OCI-LY7 (cell line): ENCODE results near the gene MAPK6. TPM values are rescaled to one million over a fixed set of nuclear protein-coding genes. Genes with fewer than 3 reads are reported as not detected.

Experiments
- Bru-seq: library from RNA; stranded (reverse); fragments of 400-500 nt; gene quantifications from one replicate; lab custom pipeline; 2021; lab: Mats Ljungman, UMichigan
- BruChase-seq, 2 experiments: library from RNA; stranded (reverse); fragments of 400-500 nt; gene quantifications; one replicate each; lab custom pipeline; 2021; lab: Mats Ljungman, UMichigan
- BruUV-seq: library from RNA; stranded (reverse); fragments of 400-500 nt; replicated peaks from 2 replicates; lab custom pipeline; 2021; lab: Mats Ljungman, UMichigan
- CTCF ChIA-PET: fragments of 300-600 bp; sonication (Branson Sonifier 250); formaldehyde crosslinking; loops from one replicate; lab custom pipeline; 2022; ENCODE audit warnings: antibody characterized with exemption; ENCODE audit not compliant: unreplicated experiment; lab: Charles Lee
- POLR2A ChIA-PET: fragments of 300-600 bp; sonication (Branson Sonifier 250); formaldehyde crosslinking; loops from one replicate; lab custom pipeline; 2022; ENCODE audit warnings: antibody characterized with exemption; lab: Charles Lee
- DNase-seq: peaks from one replicate; pipeline ENCODE4 v3.0.0-alpha.2; 2015; ENCODE audit warnings: low spot score
- H2AFZ ChIP-seq: fragments of 200-600 bp; sonication (generic), shearing (Covaris generic); 2 replicates; pipeline ENCODE4 v1.6.1; 2014; ENCODE audit warnings: mild to moderate bottlenecking, antibody characterized with exemption, low read length, moderate library complexity
- H3K27ac ChIP-seq: fragments of 200-600 bp; sonication (generic); 2 replicates; pipeline ENCODE4 v1.5.1; 2014; ENCODE audit warnings: mixed run types, low read depth, mild to moderate bottlenecking, moderate library complexity, low read length, inconsistent platforms; ENCODE audit not compliant: poor library complexity, severe bottlenecking
- H3K36me3 ChIP-seq: fragments of 200-600 bp; sonication (generic); 2 replicates; pipeline ENCODE4 v1.6.1; 2014; ENCODE audit warnings: mild to moderate bottlenecking, antibody characterized with exemption, low read length, moderate library complexity, mixed read lengths; ENCODE audit not compliant: insufficient read depth
- H3K4me1 ChIP-seq: fragments of 200-600 bp; sonication (generic); 2 replicates; pipeline ENCODE4 v1.5.1; 2014; ENCODE audit warnings: mild to moderate bottlenecking, low read length; ENCODE audit not compliant: insufficient read depth, poor library complexity, severe bottlenecking
- H3K4me2 ChIP-seq: fragments of 200-600 bp; sonication (generic); 2 replicates; pipeline ENCODE4 v1.6.1; 2014; ENCODE audit warnings: mild to moderate bottlenecking, low read length
- H3K4me3 ChIP-seq: fragments of 200-600 bp; sonication (generic); 2 replicates; pipeline ENCODE4 v1.5.1; 2014; ENCODE audit warnings: mild to moderate bottlenecking, low read depth, low read length; ENCODE audit not compliant: poor library complexity, severe bottlenecking
- H3K79me2 ChIP-seq: fragments of 200-600 bp; sonication (generic); 2 replicates; pipeline ENCODE4 v1.6.1; 2016; ENCODE audit warnings: low read depth, mild to moderate bottlenecking, low read length, moderate library complexity, mixed read lengths; ENCODE audit not compliant: insufficient read depth
- H3K9me2 ChIP-seq: fragments of 200-600 bp; sonication (generic); 2 replicates; pipeline ENCODE4 v1.6.1; 2016; ENCODE audit warnings: mild to moderate bottlenecking, low read length, mixed read lengths; ENCODE audit not compliant: insufficient read depth
- H3K9me3 ChIP-seq: fragments of 200-600 bp; sonication (generic); 2 replicates; pipeline ENCODE4 v1.6.1; 2014; ENCODE audit warnings: mild to moderate bottlenecking, mixed run types, low read length, mixed read lengths
- H4K20me1 ChIP-seq: fragments of 200-600 bp; sonication (generic); 2 replicates; pipeline ENCODE4 v1.6.1; 2014; ENCODE audit warnings: mild to moderate bottlenecking, antibody characterized with exemption, low read length, moderate library complexity, mixed read lengths; ENCODE audit not compliant: insufficient read depth
- EZH2phosphoT487 ChIP-seq: fragments of 200-600 bp; sonication (generic); IDR thresholded peaks from 2 replicates; pipeline ENCODE4 v1.6.1; 2018; ENCODE audit warnings: low read depth, borderline replicate concordance, mild to moderate bottlenecking, mixed run types, antibody characterized with exemption, low read length, moderate library complexity, mixed read lengths
- intact Hi-C: fragments of 100-400 bp; cut with micrococcal nuclease; formaldehyde crosslinking; loops from one replicate; pipeline ENCODE4 v1.10.0; 2022; ENCODE audit not compliant: unreplicated experiment
- long read RNA-seq: library from polyadenylated mRNA; stranded (forward); transcript quantifications from one replicate; pipeline ENCODE4 v2.0.0, GENCODE V29; 2022
- total RNA-seq, 2 experiments: library from RNA; depleted of rRNA in 1 of 2; stranded (reverse); fragments of >200 nt in 1 of 2; shearing (Covaris generic) in 1 of 2; gene quantifications; 2 replicates each; pipeline ENCODE4 v1.2.3, GENCODE V29; 2014 to 2022
- TF ChIP-seq, protein P1 (sequence below): fragments of 200-600 bp; sonication (generic); conservative IDR thresholded peaks from 2 replicates; pipeline ENCODE4 v1.5.1; 2014; ENCODE audit warnings: mild to moderate bottlenecking, antibody characterized with exemption, low read length, moderate library complexity, mixed read lengths

The MAPK6 gene
- total RNA-seq (2014; rRNA removed; shearing (Covaris generic)) (19.8 and 25.9 TPM in 2 replicates), total RNA-seq (2022) (49.7 and 51.1 TPM in 2 replicates), Bru-seq, nascent RNA (percentile 87 among the genes with signal in this experiment), BruChase-seq, experiment 1, labeled RNA remaining after a 6-hour chase (percentile 91 among the genes with signal in this experiment), BruChase-seq, experiment 2, labeled RNA remaining after a 2-hour chase (percentile 94 among the genes with signal in this experiment)
- long read RNA-seq, full-length matches to known transcripts, result 56 of 115 reads
- long read RNA-seq, partial matches to known transcripts, result 27 of 115 reads
- long read RNA-seq, other reads (novel, unspliced or antisense), result 32 of 115 reads

DNA sequence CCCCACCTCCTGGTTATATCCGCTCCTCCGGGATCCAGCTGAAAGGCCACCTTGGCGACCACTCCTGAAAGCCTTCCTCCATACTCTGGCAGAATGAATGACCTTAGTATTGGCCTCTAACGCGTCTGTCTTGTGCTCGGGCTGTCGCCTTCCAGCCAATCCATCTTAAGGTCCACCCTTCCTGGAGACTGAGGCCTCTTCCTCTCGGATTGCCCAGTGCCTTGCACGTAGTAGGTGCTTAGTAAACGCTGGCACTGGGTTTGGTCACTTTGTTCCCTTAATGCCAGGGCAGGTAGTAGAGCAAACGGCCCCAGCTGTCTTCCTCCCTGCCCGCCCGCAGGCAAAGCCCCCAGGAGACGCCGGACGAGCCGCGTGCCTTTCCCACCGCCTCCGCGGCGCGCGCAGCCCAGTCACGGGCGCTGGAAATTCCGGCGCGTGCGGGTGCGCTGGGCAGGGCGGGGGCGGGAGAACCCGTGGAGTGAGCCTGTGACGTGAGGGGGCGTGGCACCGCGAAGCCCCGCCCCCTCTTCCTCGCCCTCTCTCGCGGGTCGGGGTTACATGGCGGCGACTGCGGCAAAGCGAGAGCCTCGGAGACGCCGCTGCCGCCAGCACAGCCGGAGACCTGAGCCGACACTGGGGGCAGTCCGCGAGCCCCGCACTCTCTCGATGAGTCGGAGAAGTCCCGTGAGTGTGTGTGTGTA, at the start of gene MAPK6:
TSS of gene MAPK6 (plus strand) at position 527 of the 701 bp plus-strand sequence. CDS start 27,242 bp downstream, outside the sequence.
- peak within 1 kb of the TSS; percentile 98 for H3K4me2 ChIP-seq
- no peak for TF ChIP-seq EZH2phosphoT487
- TF ChIP-seq, protein P1, sequence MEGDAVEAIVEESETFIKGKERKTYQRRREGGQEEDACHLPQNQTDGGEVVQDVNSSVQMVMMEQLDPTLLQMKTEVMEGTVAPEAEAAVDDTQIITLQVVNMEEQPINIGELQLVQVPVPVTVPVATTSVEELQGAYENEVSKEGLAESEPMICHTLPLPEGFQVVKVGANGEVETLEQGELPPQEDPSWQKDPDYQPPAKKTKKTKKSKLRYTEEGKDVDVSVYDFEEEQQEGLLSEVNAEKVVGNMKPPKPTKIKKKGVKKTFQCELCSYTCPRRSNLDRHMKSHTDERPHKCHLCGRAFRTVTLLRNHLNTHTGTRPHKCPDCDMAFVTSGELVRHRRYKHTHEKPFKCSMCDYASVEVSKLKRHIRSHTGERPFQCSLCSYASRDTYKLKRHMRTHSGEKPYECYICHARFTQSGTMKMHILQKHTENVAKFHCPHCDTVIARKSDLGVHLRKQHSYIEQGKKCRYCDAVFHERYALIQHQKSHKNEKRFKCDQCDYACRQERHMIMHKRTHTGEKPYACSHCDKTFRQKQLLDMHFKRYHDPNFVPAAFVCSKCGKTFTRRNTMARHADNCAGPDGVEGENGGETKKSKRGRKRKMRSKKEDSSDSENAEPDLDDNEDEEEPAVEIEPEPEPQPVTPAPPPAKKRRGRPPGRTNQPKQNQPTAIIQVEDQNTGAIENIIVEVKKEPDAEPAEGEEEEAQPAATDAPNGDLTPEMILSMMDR, result no peak
- no peaks in the 10 kb centered on the region for H3K9me3 ChIP-seq
- H4K20me1 ChIP-seq, result peaks cover 14% of the 10 kb centered on the region
- ChIA-PET POLR2A (no interaction called here), CTCF (no interaction called here)
- peaks cover 40% of the 10 kb centered on the region for H3K4me1 ChIP-seq
- peaks cover 5% of the 10 kb centered on the region for H3K36me3 ChIP-seq
- peak; percentile 94 for DNase-seq
- no TSS peak for BruUV-seq
- intact Hi-C loops, result loop anchor here (2.0 to 5.0 kb wide), 2 partner anchors 36 to 187 kb away; no protein-coding TSS in a partner anchor
- peak within 1 kb of the TSS; percentile 82 for H3K4me3 ChIP-seq
- peak within 1 kb of the TSS; percentile 80 for H3K27ac ChIP-seq
- peak within 1 kb of the TSS; percentile 67; the same call in 1 of the 2 replicates for H2AFZ ChIP-seq
- H3K79me2 ChIP-seq, result peaks cover 42% of the 10 kb centered on the region
- H3K9me2 ChIP-seq, result no peaks in the 10 kb centered on the region

- H3K79me2 ChIP-seq, result peaks cover 68% of the 10 kb centered on the region
- BruUV-seq, result no TSS peak
- peaks cover 41% of the 10 kb centered on the region for H3K36me3 ChIP-seq
- H3K4me2 ChIP-seq, result peak overlapping the region; percentile 82
- H3K4me3 ChIP-seq, result peak overlapping the region; percentile 89
- no peaks in the 10 kb centered on the region for H3K9me2 ChIP-seq
- POLR2A ChIA-PET, result interaction anchor here (1.0 kb wide), 1 partner anchor 43 kb away, joined by 3 read pairs; no protein-coding TSS in a partner anchor
- no peak overlapping the region for H3K27ac ChIP-seq
- CTCF ChIA-PET, result no interaction called here
- no peak overlapping the region for H2AFZ ChIP-seq
- TF ChIP-seq, protein P1, result no peak
- no peak for TF ChIP-seq EZH2phosphoT487
- peaks cover 11% of the 10 kb centered on the region for H3K4me1 ChIP-seq
- peaks cover 12% of the 10 kb centered on the region; the same call in 1 of the 2 replicates for H3K9me3 ChIP-seq
- DNase-seq, result no peak
- no peaks in the 10 kb centered on the region for H4K20me1 ChIP-seq
- intact Hi-C loops, result no loop called here
Measured at GRCh38 chr15:51969728-51970127, 49.3 kb upstream of the MAPK6 start.
